Stimulated activated CD8-positive, alpha-beta memory T cell treated with anti-CD3 and anti-CD28 coated beads, Interleukin-4, amount 100 ng/mL, for 48 hours (primary cell): ENCODE results near the gene PARP6.

Experiments
- DNase-seq: peaks from one replicate; pipeline ENCODE4 v3.0.0-alpha.2; 2020

PARP6 gene

GRCh38 chr15:72230197-72231065 lies 41.9 kb downstream of the PARP6 start:
- DNase-seq = peak; percentile 92

- DNase-seq = no peak
Observed at GRCh38 chr15:72229947-72230196, 42.5 kb downstream of the PARP6 start.

- DNase-seq = peak; percentile 58
Observed at GRCh38 chr15:72229076-72229946, 43.0 kb downstream of the PARP6 start.

GRCh38 chr15:72227720-72228119 lies 44.6 kb downstream of the PARP6 start:
- DNase-seq = no peak

GRCh38 chr15:72227192-72227586 lies 45.2 kb downstream of the PARP6 start:
- peak; percentile 74 for DNase-seq

GRCh38 chr15:72223278-72223677 lies 49.1 kb downstream of the PARP6 start:
- no peak for DNase-seq

- no peak for DNase-seq
Observed at GRCh38 chr15:72222393-72222792, 50.0 kb downstream of the PARP6 start.

GRCh38 chr15:72220687-72221086 lies 51.7 kb downstream of the PARP6 start:
- DNase-seq = no peak

GRCh38 chr15:72217216-72217615 lies 55.1 kb downstream of the PARP6 start:
- no peak for DNase-seq

- no peak for DNase-seq
Observed at GRCh38 chr15:72216079-72216478, 56.3 kb downstream of the PARP6 start.

GRCh38 chr15:72207558-72208085 lies 64.7 kb downstream of the PARP6 start:
- no peak for DNase-seq

GRCh38 chr15:72206677-72207000 lies 65.7 kb downstream of the PARP6 start:
- no peak for DNase-seq

- no peak for DNase-seq
Observed at GRCh38 chr15:72205896-72206676, 66.3 kb downstream of the PARP6 start.

- DNase-seq = no peak
Observed at GRCh38 chr15:72205273-72205672, 67.1 kb downstream of the PARP6 start.

- no peak for DNase-seq
Observed at GRCh38 chr15:72203507-72203837, 68.9 kb downstream of the PARP6 start.

GRCh38 chr15:72202801-72203506 lies 69.4 kb downstream of the PARP6 start:
- DNase-seq = no peak

- no peak for DNase-seq
Observed at GRCh38 chr15:72202302-72202701, 70.1 kb downstream of the PARP6 start.

- DNase-seq = no peak
Observed at GRCh38 chr15:72201391-72201921, 70.9 kb downstream of the PARP6 start.

GRCh38 chr15:72200395-72201237 lies 71.7 kb downstream of the PARP6 start:
- DNase-seq = no peak

GRCh38 chr15:72199721-72200212 lies 72.6 kb downstream of the PARP6 start:
- DNase-seq = peak; percentile 77

GRCh38 chr15:72199205-72199515 lies 73.2 kb downstream of the PARP6 start:
- DNase-seq = no peak
